Left lung (tissue), 10 donors: ENCODE results near the gene LGI4. TPM values are rescaled to one million over a fixed set of nuclear protein-coding genes. Genes with fewer than 3 reads are reported as not detected.

Source experiments
- ATAC-seq: fragments of 200-7000 bp; cut with Tn5 transposase; one replicate; pipeline ENCODE4 v1.9.1; 2020; ENCODE audit warnings: moderate library complexity
- DNase-seq, 4 donors: peaks; one replicate each; pipeline ENCODE4 v3.0.0-alpha.2; 2013 to 2020
- H3K27ac ChIP-seq, 2 donors: fragments of 200-600 bp; sonication (generic) in 1 of 2; one replicate each; pipeline versions ENCODE4 v1.5.0 to v1.8.0; 2020 to 2021
- H3K27me3 ChIP-seq, 2 donors: fragments of 200-600 bp; sonication (generic) in 1 of 2; one replicate each; pipeline versions ENCODE4 v1.5.0 to v1.8.0; 2020 to 2021
- H3K36me3 ChIP-seq, 2 donors: fragments of 200-600 bp; sonication (generic) in 1 of 2; one replicate each; pipeline versions ENCODE4 v1.5.0 to v1.8.0; 2020 to 2021
- H3K4me1 ChIP-seq, 2 donors: fragments of 200-600 bp; one replicate each; pipeline ENCODE4 v1.8.0; 2021
- H3K4me3 ChIP-seq, 2 donors: fragments of 200-600 bp; sonication (generic) in 1 of 2; one replicate each; pipeline versions ENCODE4 v1.5.0 to v1.8.0; 2020 to 2021; ENCODE audit warnings: mild to moderate bottlenecking in 1 of 2
- H3K9me3 ChIP-seq, 2 donors: fragments of 200-600 bp; sonication (generic) in 1 of 2; one replicate each; pipeline versions ENCODE4 v1.5.0 to v1.8.0; 2020 to 2021
- CTCF ChIP-seq, 2 donors: fragments of 200-600 bp; sonication (generic) in 1 of 2; IDR thresholded peaks; one replicate each; pipeline versions ENCODE4 v1.5.0 to v1.8.0; 2021; ENCODE audit warnings: antibody characterized with exemption in 2 of 2
- intact Hi-C, 2 donors: fragments of 100-400 bp; cut with DNase I; formaldehyde crosslinking; loops; one replicate each; pipeline versions ENCODE4 v1.11.2 to v1.14.2; 2022
- polyA plus RNA-seq, 6 donors: library from polyadenylated mRNA; unstranded; fragments of 120-200 nt; gene quantifications; one replicate each; pipeline ENCODE4 v1.2.1, GENCODE V29; 2013; ENCODE audit not compliant: insufficient read length in 6 of 6
- total RNA-seq, 2 donors: library from RNA; stranded (reverse); fragmentation: NEBNext Ultra II Directional; extraction: Animal tissue kit (Norgen Biotek cat#: 25700); gene quantifications; one replicate each; pipeline ENCODE4 v1.2.1, GENCODE V29; 2021
- donor health status: DM: no; HTN: yes; CAD: no.
- donor health status: DM: no; HTN: no; CAD: no.

The LGI4 gene
- total and polyA plus RNA-seq, 8 donors, result 1.8 to 3.4 (median 2.7) TPM

GRCh38 chr19:35151273-35152065, 16.6 kb upstream of the LGI4 start:
- Histone ChIP-seq H3K9me3 (no peaks in the 10 kb centered on the region), H3K27ac (no peak overlapping the region), H3K27me3 (peaks cover 0 to 8% of the 10 kb centered on the region in 2 donors), H3K4me3 (no peak overlapping the region), H3K4me1 (peaks cover 9 to 40% of the 10 kb centered on the region in 2 donors), H3K36me3 (no peaks in the 10 kb centered on the region)
- ATAC-seq (no peak), DNase-seq (no peak)
- no peak for TF ChIP-seq CTCF (IDR thresholded peaks at IDR 0.05)
- intact Hi-C loops, result no loop called here

DNA sequence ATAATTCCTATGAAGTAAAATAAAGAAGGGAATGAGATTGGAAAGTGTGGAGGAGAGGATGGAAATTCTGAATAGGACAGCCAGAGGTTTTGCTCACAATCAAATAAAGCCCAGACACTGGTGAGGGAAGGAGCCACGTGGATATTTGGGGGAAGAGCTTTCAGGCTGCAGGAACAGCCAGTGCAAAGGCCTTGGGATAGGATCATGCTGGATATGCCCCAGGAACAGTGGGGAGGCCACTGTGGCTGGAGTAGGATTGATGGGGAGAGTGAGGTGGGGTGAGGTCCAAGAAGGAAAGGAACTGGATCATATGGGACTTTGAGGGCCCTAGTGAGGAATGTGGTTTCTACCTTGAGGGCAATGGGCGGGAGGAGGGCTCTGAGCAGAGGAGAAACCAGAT, 15.6 kb upstream of the LGI4 start:
- TF ChIP-seq CTCF (IDR thresholded peaks at IDR 0.05), result no peak
- ATAC-seq (no peak), DNase-seq (no peak)
- H3K36me3 ChIP-seq, result no peaks in the 10 kb centered on the region
- no peaks in the 10 kb centered on the region for H3K9me3 ChIP-seq
- H3K4me1 ChIP-seq, result peaks cover 4 to 29% of the 10 kb centered on the region in 2 donors
- H3K27me3 ChIP-seq, result peaks cover 0 to 8% of the 10 kb centered on the region in 2 donors
- H3K27ac ChIP-seq, result no peak overlapping the region
- no peak overlapping the region for H3K4me3 ChIP-seq
- intact Hi-C loops, result no loop called here

DNA sequence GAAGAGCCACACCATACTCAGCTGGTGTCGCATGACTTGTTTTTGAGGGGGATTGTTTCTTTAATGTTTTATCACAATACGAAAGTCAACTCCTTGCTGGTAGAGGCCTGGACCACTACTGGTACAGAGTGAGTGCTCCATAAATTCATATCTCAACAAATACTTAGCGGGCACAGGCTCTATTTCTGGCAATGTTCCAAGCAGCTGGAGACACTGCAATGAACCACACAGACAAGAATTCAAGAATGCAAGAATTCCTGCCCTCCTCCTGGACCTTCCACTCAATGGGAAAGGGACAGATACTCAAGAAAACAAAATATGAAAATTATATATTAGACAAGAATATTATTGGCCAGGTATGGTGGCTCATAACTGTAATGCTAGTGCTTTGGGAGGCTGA, 14.6 kb upstream of the LGI4 start:
- H3K4me3 ChIP-seq, result no peak overlapping the region
- intact Hi-C loops, result no loop called here
- TF ChIP-seq CTCF (IDR thresholded peaks at IDR 0.05), result no peak
- H3K9me3 ChIP-seq, result no peaks in the 10 kb centered on the region
- DNase-seq (no peak), ATAC-seq (no peak)
- no peak overlapping the region for H3K27ac ChIP-seq
- peaks cover 2 to 24% of the 10 kb centered on the region in 2 donors for H3K4me1 ChIP-seq
- H3K27me3 ChIP-seq, result peaks cover 0 to 18% of the 10 kb centered on the region in 2 donors
- no peaks in the 10 kb centered on the region for H3K36me3 ChIP-seq

- TF ChIP-seq CTCF (IDR thresholded peaks at IDR 0.05), result no peak
- intact Hi-C loops, result no loop called here
- H3K27ac ChIP-seq, result no peak overlapping the region
Observed at GRCh38 chr19:35146746-35147459, 12.0 kb upstream of the LGI4 start.

More at GRCh38 chr19:35146746-35147459, 12.0 kb upstream of the LGI4 start:
- H3K4me1 ChIP-seq, result peaks cover 7 to 18% of the 10 kb centered on the region in 2 donors
- no peak for DNase-seq
- no peak for ATAC-seq
- H3K36me3 ChIP-seq, result no peaks in the 10 kb centered on the region
- peaks cover 0 to 35% of the 10 kb centered on the region in 2 donors for H3K27me3 ChIP-seq
- no peak overlapping the region for H3K4me3 ChIP-seq
- no peaks in the 10 kb centered on the region for H3K9me3 ChIP-seq
